HG03575 (cell line): ENCODE measurements around the gene HCN4.
"Not testable (repeated sequence)": the region's sequence is repeated elsewhere in the genome, so short reads cannot be mapped to it uniquely, and the experiment has no call there.

Experiments
- ATAC-seq: cut with Tn5 transposase; IDR thresholded peaks from one replicate; pipeline ENCODE4 v1.9.1; 2021; ENCODE audit not compliant: unreplicated experiment, insufficient number of reproducible peaks, low FRiP score; ENCODE audit errors: extremely low read depth

HCN4 gene

DNA sequence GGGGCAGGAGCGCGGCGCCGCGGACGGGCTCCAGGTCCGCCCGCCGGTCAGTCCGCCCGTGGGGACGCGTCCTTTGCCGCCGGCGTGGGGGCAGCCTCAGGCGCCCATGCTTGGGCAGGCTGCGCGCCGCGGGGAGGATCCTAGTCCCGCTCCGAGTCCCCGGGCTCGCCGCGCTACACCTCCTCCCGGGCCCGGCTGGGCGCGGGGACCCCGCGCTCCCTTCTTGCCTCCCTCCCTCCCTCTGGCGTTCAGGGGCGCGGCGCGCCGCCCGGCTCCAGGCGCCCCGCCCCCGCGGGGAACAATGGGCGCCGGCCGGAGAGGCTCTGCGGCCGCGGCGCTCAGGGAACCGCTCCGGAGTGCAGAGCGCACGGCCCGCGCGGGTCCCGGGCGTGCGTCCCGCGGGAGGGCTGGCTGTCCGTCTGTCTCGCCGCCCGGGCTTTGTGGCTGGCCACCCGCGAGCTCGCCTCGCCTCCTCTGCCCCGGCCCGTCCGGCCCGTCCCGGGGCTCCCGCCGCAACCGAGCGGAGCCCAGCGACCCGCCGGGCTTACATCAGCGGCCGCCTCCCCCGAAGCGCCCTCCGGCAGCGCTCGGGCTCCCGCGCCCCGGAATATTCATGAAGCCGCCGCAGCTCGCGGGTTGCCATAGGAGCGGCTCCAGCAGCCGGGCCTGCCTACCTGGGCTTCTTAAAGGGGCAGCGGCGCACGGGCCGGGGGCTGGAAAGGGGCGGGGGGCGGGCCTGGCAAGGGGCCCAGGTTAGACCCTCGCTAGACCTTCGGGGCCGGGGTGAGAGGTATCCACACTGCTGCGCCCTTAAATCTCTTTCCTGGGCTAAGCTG lies at the start of gene HCN4:
Gene HCN4, minus strand, starts transcription at position 658 of the 836 bp plus-strand sequence. CDS start 688 bp downstream, outside the sequence.
- ATAC-seq: no peak

DNA sequence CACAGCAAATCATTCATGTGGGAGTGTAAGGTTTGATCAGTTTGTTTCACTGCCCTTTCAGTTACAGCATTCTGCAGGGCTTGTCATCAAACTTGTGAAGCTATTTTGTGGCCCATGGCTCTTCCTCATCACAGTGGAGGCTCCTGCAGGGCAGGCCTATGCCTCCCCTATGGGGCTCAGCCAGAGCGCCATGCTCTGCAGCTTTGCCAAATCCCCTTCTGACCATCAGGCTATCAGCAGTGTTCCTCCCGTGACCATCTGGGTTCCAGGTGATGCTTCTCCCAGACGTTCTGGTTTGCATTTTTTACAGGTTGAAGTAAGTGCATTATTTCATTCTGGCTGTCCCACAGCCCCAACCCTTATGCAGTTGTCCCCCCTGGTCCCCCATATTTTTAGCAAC lies 46.1 kb upstream of the HCN4 start:
- ATAC-seq: no peak

DNA sequence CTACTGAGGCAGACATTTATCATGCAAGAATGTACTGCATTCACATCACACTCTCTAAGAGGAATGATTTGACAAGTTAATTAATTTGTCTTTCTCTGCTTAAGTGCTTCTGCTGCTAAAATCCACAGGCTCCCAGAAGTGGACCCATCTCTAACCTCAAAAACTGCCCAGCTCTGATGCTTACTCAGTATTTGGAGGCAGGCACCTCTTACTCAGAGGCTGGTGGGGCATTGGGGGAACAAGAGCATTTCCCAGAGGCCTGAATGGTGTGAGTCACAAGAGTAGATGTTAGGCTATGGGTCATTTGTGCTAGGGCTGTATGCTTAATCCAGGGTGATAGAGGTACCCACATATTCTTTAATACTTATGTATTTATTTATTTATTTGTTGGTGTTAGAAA lies 34.4 kb upstream of the HCN4 start:
- no peak for ATAC-seq

DNA sequence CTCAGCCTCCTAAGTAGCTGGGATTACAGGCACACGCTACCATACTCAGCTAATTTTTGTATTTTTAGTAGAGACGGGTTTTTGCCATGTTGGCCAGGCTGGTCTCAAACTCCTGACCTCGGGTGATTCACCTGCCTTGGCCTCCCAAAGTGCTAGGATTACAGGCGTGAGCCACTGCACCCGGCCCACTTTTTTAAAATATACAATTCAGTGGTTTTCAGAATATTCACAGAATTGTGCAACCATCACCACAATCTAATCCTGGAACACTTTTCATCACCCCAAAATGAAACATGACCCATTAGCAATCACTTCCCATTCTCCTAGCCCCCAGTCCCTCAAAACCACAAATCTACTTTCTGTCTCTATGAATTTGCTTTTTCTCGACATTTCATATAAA lies 31.5 kb upstream of the HCN4 start:
- ATAC-seq: not testable (repeated sequence)

DNA sequence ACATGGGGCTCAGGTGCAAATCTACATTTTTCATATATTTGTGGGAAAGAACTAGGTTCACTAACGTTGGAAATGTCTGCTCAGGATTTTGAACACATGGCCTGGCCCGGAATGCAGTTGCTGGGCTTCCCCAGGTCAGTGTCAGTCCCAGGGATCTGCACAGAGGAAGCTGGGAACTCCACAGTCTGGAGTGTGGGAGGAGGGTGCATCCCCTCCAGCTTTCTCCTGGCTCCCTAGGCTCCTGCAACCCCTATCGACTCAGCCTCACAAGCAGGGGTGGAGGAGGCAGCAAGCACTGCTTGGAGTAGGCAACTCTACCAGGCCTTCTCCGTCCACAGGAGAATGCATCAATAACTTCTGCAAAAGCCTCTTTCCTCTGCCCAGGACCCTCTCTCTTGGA lies 30.1 kb upstream of the HCN4 start:
- no peak for ATAC-seq

DNA sequence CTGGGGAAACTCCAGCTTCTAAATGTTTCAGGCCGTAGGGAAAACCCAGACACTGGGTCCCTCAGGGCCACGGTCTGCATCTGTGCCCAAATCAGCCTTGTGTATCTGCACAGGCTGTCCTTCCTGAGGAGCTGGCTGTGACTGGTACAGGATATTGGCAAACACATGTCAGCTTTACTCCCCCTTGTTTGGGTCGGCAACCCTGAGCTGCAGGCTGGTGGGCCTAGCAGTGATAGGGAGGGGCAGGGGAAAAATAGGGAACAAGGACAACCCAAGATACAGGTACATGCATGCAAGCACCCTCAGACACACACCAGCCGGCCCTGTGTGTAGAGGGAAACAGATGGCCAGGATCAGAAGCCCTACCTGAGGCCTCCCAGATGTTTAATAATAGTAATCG lies 28.7 kb upstream of the HCN4 start:
- ATAC-seq: no peak

DNA sequence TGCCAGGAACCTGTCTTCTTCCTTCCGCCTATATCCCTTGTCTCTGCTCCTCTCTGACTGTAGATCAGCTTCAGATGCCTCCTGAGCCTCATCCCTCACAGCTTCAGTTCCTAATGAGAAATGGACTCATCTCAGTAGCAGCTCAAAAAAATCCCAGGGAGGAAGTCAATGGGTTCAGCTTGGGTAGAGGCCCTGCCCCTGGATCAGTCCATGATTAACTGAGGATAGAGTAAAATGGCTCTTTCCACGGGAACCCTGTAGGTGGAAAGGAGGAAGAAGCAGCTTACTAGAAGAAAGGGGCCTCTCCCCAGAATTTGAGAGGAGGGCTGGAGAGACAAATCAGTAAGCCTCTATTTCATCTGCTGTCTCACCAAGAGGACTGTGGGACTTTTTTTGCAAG lies 26.9 kb upstream of the HCN4 start:
- no peak for ATAC-seq

DNA sequence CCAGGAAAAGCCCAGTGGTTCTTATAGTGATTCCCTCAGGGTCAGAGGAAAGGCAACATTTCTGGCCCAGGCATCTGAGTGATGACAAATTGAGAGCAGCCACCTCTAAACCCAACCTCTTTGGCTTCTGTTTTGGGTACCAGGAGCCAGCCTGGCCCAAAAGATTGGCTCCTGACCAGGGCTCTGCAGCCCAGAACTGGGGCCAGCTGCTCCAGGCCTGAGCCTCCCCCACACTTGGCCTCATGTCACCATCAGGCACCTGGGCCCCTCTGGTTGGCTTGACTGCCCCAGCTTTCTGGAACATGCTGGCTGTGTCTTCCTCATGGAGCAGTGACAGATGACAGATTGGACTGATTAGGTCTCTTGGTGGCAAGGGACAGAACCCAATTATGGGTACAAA lies 26.0 kb upstream of the HCN4 start:
- no peak for ATAC-seq

DNA sequence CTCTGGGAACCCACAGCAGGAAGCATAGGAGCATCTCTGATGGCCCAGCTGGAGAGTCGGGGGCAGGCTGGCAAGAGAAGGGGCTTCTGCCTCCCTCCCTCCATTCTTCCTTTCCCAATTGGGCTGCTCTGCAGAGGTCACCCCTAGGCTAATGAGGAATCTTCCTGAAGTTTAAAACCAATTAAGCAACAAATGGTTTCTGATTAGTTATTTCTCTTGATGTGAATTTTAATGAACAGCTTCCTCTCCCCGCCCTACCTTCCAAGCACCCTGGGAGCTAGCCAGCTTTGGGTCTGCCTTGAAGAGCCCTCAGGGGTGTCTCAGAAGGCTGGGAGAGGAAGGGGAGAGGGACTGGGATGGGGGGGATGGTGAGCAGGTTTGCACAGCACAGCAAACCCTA lies 24.6 kb upstream of the HCN4 start:
- ATAC-seq: no peak

DNA sequence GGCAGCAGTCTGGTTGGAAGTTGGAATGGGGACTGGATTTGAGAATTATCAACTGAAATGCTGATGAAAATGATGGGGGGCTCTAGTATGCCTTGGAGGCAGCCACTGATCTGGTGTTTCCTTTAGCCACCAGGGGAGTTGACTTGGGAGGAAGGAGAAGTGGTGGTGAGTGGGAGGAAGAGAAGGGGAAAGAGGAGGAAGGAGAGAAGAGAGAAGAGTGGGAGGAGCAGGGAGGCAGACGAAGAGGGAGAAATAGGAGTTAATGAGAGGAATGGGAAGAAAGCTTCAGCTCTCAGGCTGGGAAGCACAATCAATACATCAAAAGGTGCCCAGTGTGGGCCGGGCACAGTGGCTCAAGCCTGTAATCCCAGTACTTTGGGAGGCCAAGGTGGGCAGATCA lies 23.3 kb upstream of the HCN4 start:
- ATAC-seq: no peak

DNA sequence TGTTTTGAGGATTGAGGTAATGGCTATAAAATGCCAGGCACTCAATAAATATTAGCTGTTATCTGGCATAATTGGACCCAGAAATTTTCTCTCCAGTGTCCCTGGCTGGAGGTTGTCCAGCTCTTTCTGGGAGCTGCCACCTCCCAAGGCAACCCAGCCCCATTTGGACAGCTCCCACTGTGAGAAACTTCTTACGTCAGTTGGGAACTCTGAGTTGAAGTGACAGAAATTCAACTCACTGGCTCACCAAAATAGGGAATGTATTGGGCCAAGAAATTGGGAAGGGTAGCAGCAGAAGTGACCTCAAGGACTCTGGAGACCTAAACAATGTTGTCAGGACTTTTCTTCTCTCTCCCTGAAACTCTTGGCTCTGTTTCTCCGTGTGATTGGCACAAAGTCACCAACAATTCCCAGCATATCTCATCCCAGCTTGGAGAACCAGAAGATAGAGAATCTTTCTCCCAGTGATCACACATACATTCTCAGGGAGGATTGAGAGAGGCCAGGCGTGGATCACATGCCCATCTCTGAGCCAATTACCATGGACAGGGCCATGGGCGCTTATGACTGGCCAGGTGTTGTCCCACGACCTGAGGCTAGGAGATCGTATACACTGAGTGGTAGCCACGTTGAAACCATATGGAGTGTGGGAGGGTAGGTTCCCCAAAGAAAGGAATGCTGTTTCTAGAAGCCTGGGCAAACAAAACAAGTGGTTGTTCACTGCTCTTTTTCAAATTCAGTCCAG lies 22.5 kb upstream of the HCN4 start:
- no peak for ATAC-seq

DNA sequence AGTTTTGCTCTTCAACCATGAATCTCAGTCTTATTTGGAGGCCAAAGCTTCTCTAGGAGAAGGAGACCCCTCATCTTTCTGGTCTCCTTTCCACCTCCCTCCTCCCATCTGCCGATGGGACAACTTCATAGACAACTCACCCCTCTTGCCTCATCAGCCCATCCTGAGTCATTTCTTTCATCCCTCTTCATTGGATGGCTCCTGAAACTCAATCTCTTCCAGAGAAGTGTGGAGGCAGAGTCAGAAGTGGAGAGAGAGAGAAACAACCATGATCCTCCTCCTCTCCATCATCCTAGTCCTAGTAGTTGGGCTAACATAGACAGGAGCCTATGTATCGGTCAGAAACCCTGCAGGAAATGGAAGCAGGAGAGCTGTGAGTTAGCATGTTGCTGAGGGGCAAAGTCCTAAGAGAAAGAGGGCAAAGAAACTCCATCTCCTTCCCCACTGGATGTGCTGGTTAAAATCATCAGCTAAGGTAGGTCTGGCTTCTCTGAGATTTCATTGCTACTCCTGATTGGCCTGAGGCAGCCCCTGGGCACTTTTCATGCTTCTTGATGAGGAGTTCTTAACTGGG lies 21.3 kb upstream of the HCN4 start:
- ATAC-seq: no peak

DNA sequence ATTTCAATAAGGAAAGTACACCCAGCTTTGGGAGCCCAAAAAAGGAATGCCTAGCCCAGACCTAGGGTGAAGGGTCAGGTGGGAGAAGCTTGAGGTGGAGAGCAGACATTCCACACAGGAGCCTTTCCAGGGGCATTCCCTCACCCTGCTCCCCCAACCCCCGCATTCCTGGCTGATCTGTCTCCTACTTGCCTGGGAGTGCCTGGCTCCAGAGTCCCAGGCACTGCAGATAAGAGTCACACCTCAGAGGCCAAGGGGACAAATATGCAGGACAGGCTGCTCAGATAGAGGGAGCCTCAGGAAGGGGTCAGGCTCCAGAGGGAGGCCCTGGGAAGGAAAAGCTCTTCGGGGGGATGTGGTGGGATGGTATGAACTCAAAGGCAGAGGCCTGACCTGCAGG lies 20.8 kb upstream of the HCN4 start:
- no peak for ATAC-seq

DNA sequence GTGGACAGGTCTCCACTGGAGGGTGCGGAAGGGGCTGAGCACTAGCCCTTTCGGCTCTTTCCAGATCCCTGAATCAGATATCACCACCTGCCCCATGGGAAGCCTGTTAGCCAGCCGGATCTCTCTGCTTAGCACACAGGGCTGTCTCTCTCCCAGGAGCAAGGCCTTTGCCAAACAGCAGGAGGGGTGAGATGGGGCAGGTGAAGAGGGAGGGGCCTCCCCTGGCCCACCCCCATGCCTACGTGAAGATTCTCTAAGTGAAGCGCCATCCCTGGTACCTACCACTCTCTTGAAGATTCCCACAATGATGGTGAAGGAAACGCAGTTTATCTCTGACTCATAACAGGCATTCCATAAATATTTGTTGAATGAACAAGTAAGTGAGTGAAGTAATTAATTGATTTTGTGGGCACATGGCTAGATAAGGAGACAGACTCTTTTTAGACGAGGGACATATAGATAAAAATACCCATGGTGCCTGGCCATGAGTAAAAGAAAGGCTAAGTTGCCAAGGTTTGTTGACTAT lies 19.6 kb upstream of the HCN4 start:
- ATAC-seq: no peak

DNA sequence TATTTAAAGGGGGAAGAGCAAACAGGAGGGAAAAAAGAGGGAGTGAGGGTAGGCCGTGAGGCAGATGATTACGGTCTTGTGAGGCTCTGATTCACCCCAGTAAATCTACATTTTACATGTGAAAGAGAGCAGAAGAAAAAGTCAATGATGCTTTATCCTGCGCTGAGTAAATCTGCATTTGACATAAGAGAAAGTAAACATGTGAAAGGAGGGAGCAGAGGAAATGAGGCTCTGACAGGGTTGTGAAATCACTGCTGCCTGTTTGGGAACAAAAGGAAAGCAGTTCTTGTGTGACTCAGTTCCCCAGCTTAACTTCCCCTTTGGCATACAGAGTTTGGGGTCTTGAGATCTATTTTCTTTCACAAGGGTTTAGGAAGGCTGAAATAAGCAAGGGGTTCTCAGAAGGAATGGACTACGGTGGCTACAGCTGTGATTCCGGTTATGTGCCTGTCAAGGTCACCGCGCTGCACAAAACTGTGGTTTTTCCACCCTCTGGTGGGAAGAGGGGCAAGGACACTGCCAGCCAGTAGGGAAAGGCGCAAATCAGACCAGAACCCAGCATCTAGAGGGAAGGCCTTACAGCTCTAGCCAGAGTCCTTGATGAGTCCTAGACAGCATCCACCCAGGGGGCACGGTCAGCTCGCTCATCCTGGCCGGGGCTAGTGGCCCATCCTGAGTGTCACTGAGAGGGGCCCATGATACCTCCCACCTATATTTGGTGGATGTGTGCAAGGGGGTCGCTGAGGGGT lies 18.9 kb upstream of the HCN4 start:
- ATAC-seq: no peak

DNA sequence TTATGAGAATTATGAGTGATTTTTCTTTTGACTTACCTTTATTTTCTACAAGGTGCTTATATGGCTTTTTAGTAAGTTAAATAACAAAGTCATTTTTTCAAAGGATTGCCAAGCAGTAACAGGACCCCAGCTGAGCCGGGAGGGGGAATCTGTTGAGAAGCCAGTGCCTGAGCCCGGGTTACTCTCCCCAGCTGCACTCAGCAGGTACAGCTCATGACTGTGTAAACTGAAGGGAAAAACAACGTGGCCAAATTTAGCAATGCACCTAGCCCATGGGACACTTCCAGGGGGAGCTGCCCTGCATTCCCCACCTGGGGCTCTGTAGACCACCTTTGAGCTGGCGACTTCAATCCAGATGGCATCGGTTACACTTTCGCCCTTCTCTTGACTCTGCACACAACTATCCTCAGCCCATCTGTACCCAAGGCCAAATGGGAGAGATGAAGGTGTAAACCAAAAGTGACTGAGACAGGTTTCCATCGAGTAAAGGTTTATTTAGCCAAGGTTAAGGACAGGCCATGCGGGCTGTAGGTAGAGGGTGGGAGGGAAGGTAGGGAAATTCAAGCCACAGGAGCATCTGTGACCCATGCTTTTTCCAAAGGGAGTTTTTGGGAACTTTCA lies 18.2 kb upstream of the HCN4 start:
- ATAC-seq: no peak

DNA sequence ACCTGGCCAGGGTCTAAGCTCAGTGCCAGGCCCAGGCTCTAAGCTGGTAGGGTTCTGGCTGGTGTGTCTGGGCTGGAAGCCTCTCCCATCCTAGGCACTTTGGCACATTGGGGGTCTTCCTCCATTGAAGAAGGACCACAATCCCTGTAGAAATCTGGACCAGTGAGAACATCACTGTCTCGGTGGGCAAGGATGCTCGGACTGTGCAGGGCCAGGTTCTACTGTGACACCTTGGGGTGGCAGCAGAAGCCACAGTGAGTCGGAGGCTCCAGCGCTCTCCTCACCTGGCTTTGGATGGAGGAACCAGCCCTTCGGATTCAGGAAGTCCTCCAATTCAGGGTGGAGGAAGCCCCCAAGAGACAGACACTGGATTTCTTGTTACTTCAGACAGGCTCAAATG lies 17.5 kb upstream of the HCN4 start:
- ATAC-seq: no peak

DNA sequence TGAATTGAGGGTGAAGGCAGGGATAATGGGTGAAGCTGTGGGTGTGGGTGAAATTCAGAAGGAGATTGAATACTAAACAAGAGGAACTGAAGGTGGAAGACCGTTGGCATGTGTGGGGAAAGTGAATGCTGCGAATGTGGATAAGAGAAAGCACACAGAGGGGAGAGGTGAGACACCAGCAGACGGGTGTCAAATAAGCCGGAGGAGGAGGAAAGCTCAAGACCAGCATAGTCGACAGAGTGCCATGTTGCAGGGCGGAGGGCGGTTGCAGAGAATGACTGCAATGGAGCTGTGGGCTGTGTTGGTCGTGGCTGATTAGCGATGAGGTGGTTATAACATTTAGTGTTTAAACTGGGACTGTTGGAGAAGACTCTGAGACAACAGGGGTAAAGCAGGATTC lies 16.4 kb upstream of the HCN4 start:
- no peak for ATAC-seq
